Body of pancreas (tissue), 4 donors: ENCODE results near the gene AGAP1. TPM values are rescaled to one million over a fixed set of nuclear protein-coding genes. Genes with fewer than 3 reads are reported as not detected.

Experiments
- ATAC-seq: fragments of 150-250 bp; one replicate; pipeline ENCODE4 v1.9.1; 2016
- DNase-seq, 4 donors: peaks; one replicate each; pipeline ENCODE4 v3.0.0-alpha.2; 2019
- H3K27ac ChIP-seq, 4 donors: fragments of 200-600 bp; sonication (generic); 1 replicate in 3 of 4; 2 replicates in 1 of 4; pipeline versions ENCODE4 v1.5.1 to v1.6.1; 2016 to 2019; ENCODE audit warnings: mild to moderate bottlenecking in 1 of 4, mixed read lengths in 1 of 4, moderate library complexity in 1 of 4
- H3K27me3 ChIP-seq, 2 donors: fragments of 200-600 bp; sonication (generic); one replicate each; pipeline ENCODE4 v1.6.0; 2016; ENCODE audit warnings: mild to moderate bottlenecking in 1 of 2
- H3K36me3 ChIP-seq, 2 donors: fragments of 200-600 bp; sonication (generic); replicated peaks in 1 of 2; 2 replicates each; pipeline ENCODE4 v1.5.1; 2016; ENCODE audit warnings: low read depth in 2 of 2; ENCODE audit not compliant: insufficient read depth in 1 of 2
- H3K4me1 ChIP-seq: fragments of 200-600 bp; sonication (generic); one replicate; pipeline ENCODE4 v1.6.0; 2016
- H3K4me3 ChIP-seq, 2 donors: fragments of 200-600 bp; sonication (generic); 1 replicate in 1 of 2; 2 replicates in 1 of 2; pipeline ENCODE4 v1.5.1; 2016 to 2019
- H3K9me3 ChIP-seq, 3 donors: fragments of 200-600 bp; sonication (generic); 1 replicate in 2 of 3; 2 replicates in 1 of 3; pipeline ENCODE4 v1.5.1; 2016
- CTCF ChIP-seq, 7 experiments: fragments of 450-650 bp in 4 of 7; fragments of 200-600 bp in 3 of 7; sonication (generic) in 3 of 7; IDR thresholded peaks; one replicate each; pipeline ENCODE4 v1.5.1; 2016 to 2019; ENCODE audit warnings: antibody characterized with exemption in 7 of 7
- POLR2A ChIP-seq, 3 donors: fragments of 450-650 bp; IDR thresholded peaks; one replicate each; pipeline ENCODE4 v1.6.1; 2016; ENCODE audit warnings: antibody characterized with exemption in 3 of 3, mild to moderate bottlenecking in 2 of 3
- WGBS, 2 donors: methylation state at CpG; one replicate each; pipeline ENCODE4 v1.1.5; 2017; 5-methylcytosine and 5-hydroxymethylcytosine counted together
- intact Hi-C: fragments of 100-400 bp; cut with DNase I; formaldehyde crosslinking; loops from one replicate; pipeline ENCODE4 v1.15.1; 2023
- total RNA-seq, 2 donors: library from RNA; depleted of rRNA; stranded (reverse); fragments of >200 nt; gene quantifications; one replicate each; pipeline ENCODE4 v1.1.0, GENCODE V29; 2016

Gene AGAP1
- total RNA-seq, 2 donors from 2014 or later = 21.3 to 32.6 TPM

- TF ChIP-seq CTCF (IDR thresholded peaks at IDR 0.05) (no peak), POLR2A (IDR thresholded peaks at IDR 0.05) (no peak)
- Histone ChIP-seq H3K9me3 (no peaks in the 10 kb centered on the region), H3K4me1 (peaks cover 35% of the 10 kb centered on the region), H3K4me3 (peak overlapping the region in 1 of 2 donors; percentile 35), H3K27me3 (no peaks in the 10 kb centered on the region), H3K36me3 (no peaks in the 10 kb centered on the region), H3K27ac (peak overlapping the region in 2 of 4 donors; percentile 27 to 54)
- peak in 2 of 4 donors; percentile 26 to 36 for DNase-seq
- 7 to 18% methylated on average over 13 to 18 of the region's 18 CpGs for WGBS, 2 donors
- intact Hi-C loops = no loop called here
- no peak for ATAC-seq
These were observed 1.8 kb downstream of the AGAP1 start for GRCh38 chr2:235495373-235496238.

GRCh38 chr2:235496239-235496621, 2.4 kb downstream of the AGAP1 start:
- ATAC-seq (no peak), DNase-seq (no peak)
- peaks cover 35% of the 10 kb centered on the region for H3K4me1 ChIP-seq
- intact Hi-C loops = no loop called here
- H3K27ac ChIP-seq = no peak overlapping the region
- H3K36me3 ChIP-seq = no peaks in the 10 kb centered on the region
- H3K9me3 ChIP-seq = no peaks in the 10 kb centered on the region
- H3K27me3 ChIP-seq = no peaks in the 10 kb centered on the region
- no peak for TF ChIP-seq CTCF (IDR thresholded peaks at IDR 0.05)
- TF ChIP-seq POLR2A (IDR thresholded peaks at IDR 0.05) = no peak
- 56 to 84% methylated on average over 2 to 8 of the region's 8 CpGs for WGBS, 2 donors
- no peak overlapping the region for H3K4me3 ChIP-seq

- DNase-seq (no peak), ATAC-seq (no peak)
- Histone ChIP-seq H3K27me3 (no peaks in the 10 kb centered on the region), H3K4me1 (peaks cover 42% of the 10 kb centered on the region), H3K36me3 (no peaks in the 10 kb centered on the region), H3K9me3 (no peaks in the 10 kb centered on the region), H3K27ac (no peak overlapping the region), H3K4me3 (no peak overlapping the region)
- intact Hi-C loops = no loop called here
- TF ChIP-seq CTCF (IDR thresholded peaks at IDR 0.05) (no peak), POLR2A (IDR thresholded peaks at IDR 0.05) (no peak)
- WGBS, 2 donors = 84 to 98% methylated on average over 3 of the region's 3 CpGs
These were observed 3.3 kb downstream of the AGAP1 start for GRCh38 chr2:235497096-235497495.

- peaks cover 41% of the 10 kb centered on the region for H3K4me1 ChIP-seq
- no peaks in the 10 kb centered on the region for H3K36me3 ChIP-seq
- TF ChIP-seq CTCF (IDR thresholded peaks at IDR 0.05) = peak; percentile 31 to 78 (median 66)
- TF ChIP-seq POLR2A (IDR thresholded peaks at IDR 0.05) = no peak
- ATAC-seq (peak; percentile 30), DNase-seq (peak; percentile 82 to 88 (median 86))
- H3K9me3 ChIP-seq = no peaks in the 10 kb centered on the region
- WGBS, 2 donors = 11 to 13% methylated on average over 8 to 9 of the region's 9 CpGs
- H3K27ac ChIP-seq = no peak overlapping the region
- no peak overlapping the region for H3K4me3 ChIP-seq
- H3K27me3 ChIP-seq = no peaks in the 10 kb centered on the region
- intact Hi-C loops = no loop called here
These were observed 4.7 kb downstream of the AGAP1 start for GRCh38 chr2:235498541-235498940.
